Measurements from ENCODE around the gene ADCY4. TPM values are rescaled to one million over a fixed set of nuclear protein-coding genes. Genes with fewer than 3 reads are reported as not detected.

The ADCY4 gene
- total RNA-seq, 4 donors from 2014 or later, result 6.7 to 22.8 (median 16.5) TPM

DNA sequence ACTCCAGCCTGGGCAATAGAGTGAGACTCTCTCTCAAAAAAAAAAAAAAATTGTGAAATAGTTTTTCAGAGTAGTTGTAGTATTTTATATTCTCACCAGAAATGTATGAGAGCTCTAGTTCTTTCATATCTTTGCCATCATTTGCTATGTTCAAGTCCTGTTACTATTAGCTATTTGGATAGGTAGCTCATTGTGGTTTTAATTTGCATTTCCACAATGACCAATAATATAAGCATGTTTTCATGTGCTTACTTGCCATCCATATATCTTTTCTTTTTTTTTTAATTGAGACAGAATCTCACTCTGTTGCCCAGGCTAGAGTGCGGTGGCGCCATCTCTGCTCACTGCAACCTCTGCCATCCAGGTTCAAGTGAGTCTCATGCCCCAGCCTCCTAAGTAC lies 13.3 kb upstream of the ADCY4 start:
- intact Hi-C loops (cut with DNase I; ENCODE audit: low total_unique reads), result no loop called here
- H3K4me3 ChIP-seq (ENCODE audit: low read depth, poor library complexity, severe bottlenecking), result no peak overlapping the region
- TF ChIP-seq, protein P1, sequence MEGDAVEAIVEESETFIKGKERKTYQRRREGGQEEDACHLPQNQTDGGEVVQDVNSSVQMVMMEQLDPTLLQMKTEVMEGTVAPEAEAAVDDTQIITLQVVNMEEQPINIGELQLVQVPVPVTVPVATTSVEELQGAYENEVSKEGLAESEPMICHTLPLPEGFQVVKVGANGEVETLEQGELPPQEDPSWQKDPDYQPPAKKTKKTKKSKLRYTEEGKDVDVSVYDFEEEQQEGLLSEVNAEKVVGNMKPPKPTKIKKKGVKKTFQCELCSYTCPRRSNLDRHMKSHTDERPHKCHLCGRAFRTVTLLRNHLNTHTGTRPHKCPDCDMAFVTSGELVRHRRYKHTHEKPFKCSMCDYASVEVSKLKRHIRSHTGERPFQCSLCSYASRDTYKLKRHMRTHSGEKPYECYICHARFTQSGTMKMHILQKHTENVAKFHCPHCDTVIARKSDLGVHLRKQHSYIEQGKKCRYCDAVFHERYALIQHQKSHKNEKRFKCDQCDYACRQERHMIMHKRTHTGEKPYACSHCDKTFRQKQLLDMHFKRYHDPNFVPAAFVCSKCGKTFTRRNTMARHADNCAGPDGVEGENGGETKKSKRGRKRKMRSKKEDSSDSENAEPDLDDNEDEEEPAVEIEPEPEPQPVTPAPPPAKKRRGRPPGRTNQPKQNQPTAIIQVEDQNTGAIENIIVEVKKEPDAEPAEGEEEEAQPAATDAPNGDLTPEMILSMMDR (IDR thresholded peaks at IDR 0.05), result no peak
- TF ChIP-seq POLR2A (IDR thresholded peaks at IDR 0.05), result no peak
- DNase-seq (ENCODE audit: low spot score in 2 of 2), result no peak
- 96 to 98% methylated on average over 2 of the region's 2 CpGs for WGBS, 2 donors

DNA sequence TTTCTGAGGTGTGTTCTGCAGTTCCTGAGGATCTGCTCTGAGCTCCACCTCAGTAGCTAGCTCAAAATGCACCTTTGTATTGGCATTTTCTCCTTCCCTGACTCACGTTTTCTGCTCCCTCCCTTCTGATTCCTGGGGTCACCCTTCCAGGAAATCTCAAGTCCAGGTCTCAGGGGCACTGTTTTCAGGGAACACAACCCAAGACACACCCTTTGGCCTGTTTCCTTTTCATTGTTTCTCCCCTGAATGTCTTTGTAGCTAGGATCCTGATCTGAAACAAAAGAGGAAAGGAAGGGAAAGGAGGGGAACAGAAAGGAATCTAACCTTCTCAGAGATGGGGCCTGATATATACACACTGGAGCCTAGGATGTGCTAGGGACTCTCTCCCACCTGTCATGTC lies 12.3 kb upstream of the ADCY4 start:
- no peak for DNase-seq (ENCODE audit: low spot score in 2 of 2)
- intact Hi-C loops (cut with DNase I; ENCODE audit: low total_unique reads), result no loop called here
- WGBS, 2 donors, result 50 to 55% methylated on average over 1 of the region's 1 CpG
- no peak overlapping the region for H3K4me3 ChIP-seq (ENCODE audit: low read depth, poor library complexity, severe bottlenecking)
- TF ChIP-seq, protein P1 (IDR thresholded peaks at IDR 0.05), result no peak
- no peak for TF ChIP-seq POLR2A (IDR thresholded peaks at IDR 0.05)

DNA sequence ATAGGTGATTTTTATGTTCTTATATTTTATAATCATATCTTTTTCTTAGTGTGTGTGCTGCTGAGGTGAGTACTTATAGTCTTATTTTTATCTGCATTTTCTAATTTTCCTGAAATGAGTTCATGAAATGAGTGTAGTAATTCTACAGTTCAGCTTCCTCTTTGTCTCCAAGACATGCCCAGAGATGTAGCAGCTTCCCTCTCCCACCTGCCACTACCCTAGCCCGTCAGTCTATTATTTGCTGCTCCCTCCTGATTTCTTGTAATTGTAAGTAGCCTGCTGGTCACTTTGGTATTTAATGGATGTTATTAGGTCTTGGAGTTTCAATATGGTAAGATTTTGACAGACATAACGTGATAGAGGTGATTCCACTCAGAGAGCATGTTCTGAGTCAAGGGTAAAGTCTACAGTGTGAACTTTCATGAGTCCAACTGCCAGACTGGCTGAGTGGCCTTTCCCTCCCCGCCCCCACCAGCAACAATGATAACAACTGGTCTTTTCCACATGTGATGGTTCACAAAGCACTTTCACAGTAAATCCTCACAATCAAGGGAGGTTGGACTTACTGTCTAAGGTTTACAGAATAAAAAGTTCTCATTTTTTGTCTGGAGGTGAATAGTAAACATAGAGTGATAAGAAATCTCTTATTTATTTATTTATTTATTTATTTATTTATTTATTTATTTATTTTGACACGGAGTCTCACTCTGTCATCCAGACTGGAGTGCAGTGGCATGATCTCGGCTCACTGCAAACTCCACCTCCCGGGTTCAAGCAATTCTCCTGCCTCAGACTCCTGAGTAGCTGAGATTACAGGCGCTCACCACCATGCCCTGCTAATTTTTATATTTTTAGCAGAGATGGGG lies 9.2 kb upstream of the ADCY4 start:
- intact Hi-C loops (cut with DNase I; ENCODE audit: low total_unique reads), result no loop called here
- WGBS, 2 donors, result 88 to 90% methylated on average over 7 of the region's 7 CpGs

DNA sequence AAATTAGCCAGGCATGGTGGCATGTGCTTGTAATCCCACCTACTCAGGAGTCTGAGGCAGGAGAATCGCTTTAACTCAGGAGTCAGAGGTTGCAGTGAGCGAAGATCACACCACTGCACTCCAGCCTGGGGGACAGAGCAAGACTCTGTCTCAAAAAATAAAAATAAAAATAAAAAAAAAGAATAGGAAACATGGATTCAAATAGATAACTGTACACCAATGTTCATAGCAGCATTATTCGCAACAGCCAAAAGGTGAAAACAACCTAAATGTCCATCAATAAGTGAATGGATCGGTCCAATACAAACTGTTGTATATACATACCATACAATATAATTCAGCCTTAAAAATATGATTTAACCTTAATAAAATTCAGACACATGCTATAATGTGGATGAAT lies 8.0 kb upstream of the ADCY4 start:
- 80 to 97% methylated on average over 4 of the region's 4 CpGs for WGBS, 2 donors
- H3K4me3 ChIP-seq (ENCODE audit: low read depth, poor library complexity, severe bottlenecking), result no peak overlapping the region
- TF ChIP-seq, protein P1 (IDR thresholded peaks at IDR 0.05), result no peak
- TF ChIP-seq POLR2A (IDR thresholded peaks at IDR 0.05), result no peak
- no peak for DNase-seq (ENCODE audit: low spot score in 2 of 2)
- intact Hi-C loops (cut with DNase I; ENCODE audit: low total_unique reads), result no loop called here

More for the DNA sequence above, 9.2 kb upstream of the ADCY4 start:
- no peak overlapping the region for H3K4me3 ChIP-seq (ENCODE audit: low read depth, poor library complexity, severe bottlenecking)
- TF ChIP-seq, protein P1 (IDR thresholded peaks at IDR 0.05), result no peak
- TF ChIP-seq POLR2A (IDR thresholded peaks at IDR 0.05), result no peak
- DNase-seq (ENCODE audit: low spot score in 2 of 2), result no peak

DNA sequence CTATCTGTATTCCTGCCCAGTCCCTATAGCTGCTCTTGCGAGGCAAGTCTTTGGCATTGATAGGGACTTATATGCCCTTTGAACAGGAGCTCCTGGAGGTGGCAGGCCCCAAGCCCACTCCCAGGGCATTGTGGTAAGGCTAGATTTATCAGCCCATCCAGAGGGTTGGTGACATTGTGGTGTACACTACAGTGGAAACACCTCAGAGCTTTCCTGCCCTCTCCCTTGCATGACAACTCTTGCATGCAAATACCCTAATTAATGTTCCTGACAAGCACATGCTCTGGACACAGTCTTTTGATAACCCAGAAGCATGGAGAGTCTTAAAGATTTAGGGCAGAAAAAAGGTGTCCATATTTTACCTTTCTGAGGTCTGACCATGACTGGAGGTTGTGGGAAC lies 5.7 kb upstream of the ADCY4 start:
- no peak for DNase-seq (ENCODE audit: low spot score in 2 of 2)
- intact Hi-C loops (cut with DNase I; ENCODE audit: low total_unique reads), result no loop called here
- no peak overlapping the region for H3K4me3 ChIP-seq (ENCODE audit: low read depth, poor library complexity, severe bottlenecking)
- 54 to 93% methylated on average over 1 of the region's 1 CpG for WGBS, 2 donors
- TF ChIP-seq, protein P1 (IDR thresholded peaks at IDR 0.05), result no peak
- no peak for TF ChIP-seq POLR2A (IDR thresholded peaks at IDR 0.05)
